B cell (primary cell): ENCODE results near the gene NKX6-2. TPM values are rescaled to one million over a fixed set of nuclear protein-coding genes. Genes with fewer than 3 reads are reported as not detected.

ENCODE experiments used
- ATAC-seq: fragments of 200-7000 bp; cut with Tn5 transposase; one replicate; pipeline ENCODE4 v1.10.0; 2021; ENCODE audit warnings: low read depth, mild to moderate bottlenecking, moderate number of reproducible peaks, moderate library complexity
- CTCF ChIA-PET: fragments of 350-600 bp; sonication (Branson Sonifier 250); formaldehyde crosslinking; loops from one replicate; lab custom pipeline; 2021; ENCODE audit warnings: antibody characterized with exemption, inconsistent platforms; lab: Charles Lee
- POLR2A ChIA-PET: fragments of 350-600 bp; sonication (Branson Sonifier 250); formaldehyde crosslinking; loops from one replicate; lab custom pipeline; 2021; ENCODE audit warnings: antibody characterized with exemption; lab: Charles Lee
- DNase-seq: peaks from one replicate; pipeline ENCODE4 v3.0.0; 2013
- H2AFZ ChIP-seq: 2 replicates; pipeline ENCODE4 v1.6.1; 2012; ENCODE audit warnings: mild to moderate bottlenecking, low read depth, low read length; ENCODE audit not compliant: insufficient read depth, poor library complexity, severe bottlenecking
- H3K27ac ChIP-seq, 2 donors: 1 replicate in 1 of 2; 2 replicates in 1 of 2; pipeline ENCODE4 v1.5.1; 2012 to 2013; ENCODE audit warnings: low read length in 2 of 2, mild to moderate bottlenecking in 2 of 2, moderate library complexity in 1 of 2
- H3K27me3 ChIP-seq, 4 experiments: fragments of 200-600 bp in 1 of 4; sonication (generic) in 1 of 4; replicated peaks in 1 of 4; 1 replicate in 2 of 4; 2 replicates in 2 of 4; pipeline versions ENCODE4 v1.6.1 to v1.7.0; 2013 to 2016; ENCODE audit warnings: low read length in 3 of 4, mild to moderate bottlenecking in 2 of 4, mixed read lengths in 1 of 4, moderate library complexity in 1 of 4; ENCODE audit not compliant: insufficient read depth in 4 of 4, control insufficient read depth in 3 of 4; ENCODE audit errors: control extremely low read depth in 1 of 4
- H3K36me3 ChIP-seq, 2 experiments: replicated peaks in 1 of 2; 1 replicate in 1 of 2; 2 replicates in 1 of 2; pipeline versions ENCODE4 v1.6.1 to v1.7.1; 2013; ENCODE audit warnings: low read length in 1 of 2; ENCODE audit not compliant: insufficient read depth in 2 of 2, control insufficient read depth in 1 of 2; ENCODE audit errors: control extremely low read depth in 1 of 2, extremely low read depth in 1 of 2
- H3K4me1 ChIP-seq, 2 donors: fragments of 200-600 bp in 1 of 2; sonication (generic) in 1 of 2; 1 replicate in 1 of 2; 2 replicates in 1 of 2; pipeline versions ENCODE4 v1.5.1 to v1.6.1; 2013 to 2017; ENCODE audit warnings: low read length in 2 of 2; ENCODE audit not compliant: control insufficient read depth in 2 of 2, insufficient read depth in 2 of 2
- H3K4me2 ChIP-seq: replicated peaks from 2 replicates; pipeline ENCODE3; 2012; ENCODE audit warnings: mild to moderate bottlenecking, low read depth, low read length; ENCODE audit not compliant: poor library complexity, severe bottlenecking
- H3K4me3 ChIP-seq, 5 experiments: fragments of 200-600 bp in 1 of 5; sonication (generic) in 1 of 5; 1 replicate in 3 of 5; 2 replicates in 2 of 5; pipeline versions ENCODE4 v1.5.1 to v1.7.0; 2011 to 2016; ENCODE audit warnings: low read length in 4 of 5, mild to moderate bottlenecking in 4 of 5, low read depth in 2 of 5, control low read depth in 1 of 5, moderate library complexity in 1 of 5; ENCODE audit not compliant: insufficient read depth in 1 of 5; ENCODE audit errors: control extremely low read depth in 1 of 5, extremely low read depth in 1 of 5
- H3K79me2 ChIP-seq: fragments of 200-600 bp; sonication (generic); one replicate; pipeline ENCODE4 v1.6.0; 2016; ENCODE audit warnings: low read length; ENCODE audit not compliant: control insufficient read depth, insufficient read depth
- H3K9ac ChIP-seq: fragments of 200-600 bp; sonication (generic); 2 replicates; pipeline ENCODE4 v1.6.1; 2017; ENCODE audit warnings: mild to moderate bottlenecking, low read length, moderate library complexity
- H3K9me3 ChIP-seq, 3 donors: one replicate each; pipeline versions ENCODE4 v1.6.1 to v1.7.1; 2013; ENCODE audit warnings: low read length in 2 of 3; ENCODE audit not compliant: control insufficient read depth in 2 of 3, insufficient read depth in 1 of 3; ENCODE audit errors: control extremely low read depth in 1 of 3
- H4K20me1 ChIP-seq: 2 replicates; pipeline ENCODE4 v1.6.0; 2012; ENCODE audit warnings: mild to moderate bottlenecking, low read length; ENCODE audit not compliant: insufficient read depth, control insufficient read depth, poor library complexity, severe bottlenecking
- H3K27ac Mint-ChIP-seq: one replicate; pipeline ENCODE4 v1.8.0; 2021; ENCODE audit warnings: mixed read lengths
- H3K27me3 Mint-ChIP-seq: one replicate; pipeline ENCODE4 v1.8.0; 2021; ENCODE audit warnings: mixed read lengths
- H3K4me1 Mint-ChIP-seq: one replicate; pipeline ENCODE4 v1.8.0; 2021; ENCODE audit warnings: mixed read lengths
- H3K4me3 Mint-ChIP-seq: one replicate; pipeline ENCODE4 v1.8.0; 2021; ENCODE audit warnings: mixed read lengths
- H3K9me3 Mint-ChIP-seq: one replicate; pipeline ENCODE4 v1.8.0; 2022; ENCODE audit warnings: mixed read lengths; ENCODE audit not compliant: insufficient read depth
- EZH2 ChIP-seq: IDR thresholded peaks from 2 replicates; pipeline ENCODE4 v1.6.1; 2012; ENCODE audit warnings: borderline replicate concordance, low read depth, mild to moderate bottlenecking, moderate library complexity, low read length; ENCODE audit not compliant: insufficient read depth, poor library complexity, severe bottlenecking
- WGBS: methylation state at CpG from one replicate; pipeline ENCODE4 v1.1.5; 2013; ENCODE audit warnings: missing lambda C conversion rate; ENCODE audit not compliant: insufficient coverage; 5-methylcytosine and 5-hydroxymethylcytosine counted together
- intact Hi-C: fragments of 100-400 bp; cut with micrococcal nuclease; formaldehyde crosslinking; loops from one replicate; pipeline ENCODE4 v1.10.0; 2022
- polyA plus RNA-seq: library from polyadenylated mRNA; depleted of rRNA; stranded (reverse); fragments of >200 nt; gene quantifications from 2 replicates; pipeline ENCODE4 v1.2.3, GENCODE V29; 2012
- total RNA-seq, 2 donors: library from RNA; stranded (reverse); fragments of 120-200 nt in 1 of 2; gene quantifications; 1 replicate in 1 of 2; 2 replicates in 1 of 2; pipeline versions ENCODE4 v1.2.3 to v1.2.4, GENCODE V29; 2013 to 2022
- TF ChIP-seq, protein P1 (sequence below): fragments of 200-600 bp; IDR thresholded peaks from one replicate; pipeline ENCODE4 v1.8.0; 2022; ENCODE audit warnings: antibody characterized with exemption, mild to moderate bottlenecking

Gene NKX6-2
- total and polyA plus RNA-seq, 2 donors (not counting 1 experiment from before 2014, with no cell fraction given) = not detected

DNA sequence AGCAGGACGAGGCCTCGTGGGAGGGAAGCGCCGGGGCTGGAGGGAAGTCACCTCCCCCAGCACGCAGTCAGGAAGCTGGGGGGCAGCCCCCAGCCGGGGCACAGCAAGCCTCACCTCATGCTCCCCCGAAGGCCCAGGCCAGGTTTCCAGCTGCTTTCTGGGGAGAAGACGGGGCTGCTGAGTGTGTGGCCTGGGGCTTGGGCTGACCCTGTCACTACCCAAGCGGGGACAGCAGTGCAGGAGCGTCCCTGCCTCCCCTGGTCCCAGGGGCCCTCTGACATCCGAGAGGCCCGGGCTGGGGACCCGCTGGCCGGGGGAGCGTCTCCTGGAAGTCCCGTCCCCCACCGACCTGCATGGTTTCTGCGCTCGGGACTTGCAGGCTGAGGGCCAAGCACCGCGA is 19.7 kb upstream of the NKX6-2 start:
- 48% methylated on average over 16 of the region's 21 CpGs for WGBS

DNA sequence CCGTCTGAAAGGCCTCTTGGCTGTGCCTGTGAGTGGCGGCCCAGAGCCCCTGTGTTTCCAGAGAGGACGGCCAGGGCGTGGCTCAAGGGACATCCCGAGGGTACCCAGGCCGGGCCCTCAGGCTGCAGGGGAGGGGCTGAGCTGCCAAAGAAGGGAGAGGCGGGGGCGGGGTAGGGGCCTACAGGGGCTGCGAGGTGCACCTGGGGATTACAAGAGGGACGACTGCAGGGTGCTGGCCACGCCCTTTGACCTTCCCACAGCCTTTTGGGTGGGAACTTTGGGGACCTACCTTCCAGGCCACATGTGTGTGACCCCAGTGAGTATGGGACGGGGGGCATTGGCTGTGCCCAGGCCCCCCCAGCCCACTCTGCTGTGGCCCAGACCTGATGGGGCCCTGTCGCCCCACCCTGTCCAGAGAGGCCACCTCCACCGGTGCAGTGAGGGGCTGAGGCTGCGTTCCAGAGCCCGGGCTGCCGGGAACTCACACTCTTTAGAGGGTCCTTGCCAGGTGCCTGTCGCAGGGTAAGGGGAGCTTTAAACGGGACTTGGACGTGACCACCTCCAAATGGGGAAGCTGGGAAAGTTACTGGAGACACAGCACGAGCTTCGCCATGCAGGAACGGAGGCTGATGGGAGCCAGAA is 19.0 kb upstream of the NKX6-2 start:
- Histone ChIP-seq H3K79me2 (no peaks in the 10 kb centered on the region), H2AFZ (no peak overlapping the region), H3K9ac (no peak overlapping the region), H3K4me2 (no peak overlapping the region), H3K9me3 (peaks cover 0 to 9% (median 3%) of the 10 kb centered on the region in 3 donors), H3K36me3 (no peaks in the 10 kb centered on the region), H3K27ac (no peak overlapping the region), H4K20me1 (no peaks in the 10 kb centered on the region), H3K27me3 (no peaks in the 10 kb centered on the region), H3K4me1 (no peaks in the 10 kb centered on the region), H3K4me3 (no peak overlapping the region)
- H3K27ac Mint-ChIP-seq = no peak overlapping the region
- WGBS = 83% methylated on average over 21 of the region's 23 CpGs
- H3K27me3 Mint-ChIP-seq = peaks cover 6% of the 10 kb centered on the region
- DNase-seq = no peak
- ChIA-PET CTCF (no interaction called here), POLR2A (no interaction called here)
- ATAC-seq = no peak
- H3K9me3 Mint-ChIP-seq = no peaks in the 10 kb centered on the region
- H3K4me3 Mint-ChIP-seq = no peak overlapping the region
- TF ChIP-seq EZH2 = no peak
- TF ChIP-seq, protein P1, sequence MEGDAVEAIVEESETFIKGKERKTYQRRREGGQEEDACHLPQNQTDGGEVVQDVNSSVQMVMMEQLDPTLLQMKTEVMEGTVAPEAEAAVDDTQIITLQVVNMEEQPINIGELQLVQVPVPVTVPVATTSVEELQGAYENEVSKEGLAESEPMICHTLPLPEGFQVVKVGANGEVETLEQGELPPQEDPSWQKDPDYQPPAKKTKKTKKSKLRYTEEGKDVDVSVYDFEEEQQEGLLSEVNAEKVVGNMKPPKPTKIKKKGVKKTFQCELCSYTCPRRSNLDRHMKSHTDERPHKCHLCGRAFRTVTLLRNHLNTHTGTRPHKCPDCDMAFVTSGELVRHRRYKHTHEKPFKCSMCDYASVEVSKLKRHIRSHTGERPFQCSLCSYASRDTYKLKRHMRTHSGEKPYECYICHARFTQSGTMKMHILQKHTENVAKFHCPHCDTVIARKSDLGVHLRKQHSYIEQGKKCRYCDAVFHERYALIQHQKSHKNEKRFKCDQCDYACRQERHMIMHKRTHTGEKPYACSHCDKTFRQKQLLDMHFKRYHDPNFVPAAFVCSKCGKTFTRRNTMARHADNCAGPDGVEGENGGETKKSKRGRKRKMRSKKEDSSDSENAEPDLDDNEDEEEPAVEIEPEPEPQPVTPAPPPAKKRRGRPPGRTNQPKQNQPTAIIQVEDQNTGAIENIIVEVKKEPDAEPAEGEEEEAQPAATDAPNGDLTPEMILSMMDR = no peak
- H3K4me1 Mint-ChIP-seq = no peaks in the 10 kb centered on the region
- intact Hi-C loops = no loop called here

More for the DNA sequence above, 19.7 kb upstream of the NKX6-2 start:
- Histone ChIP-seq H3K9me3 (peaks cover 0 to 9% (median 3%) of the 10 kb centered on the region in 3 donors), H3K4me3 (no peak overlapping the region), H3K27ac (no peak overlapping the region), H3K36me3 (no peaks in the 10 kb centered on the region), H3K4me2 (no peak overlapping the region), H3K4me1 (no peaks in the 10 kb centered on the region), H4K20me1 (no peaks in the 10 kb centered on the region), H2AFZ (no peak overlapping the region), H3K9ac (no peak overlapping the region), H3K79me2 (no peaks in the 10 kb centered on the region), H3K27me3 (no peaks in the 10 kb centered on the region)
- intact Hi-C loops = no loop called here
- ChIA-PET CTCF (no interaction called here), POLR2A (no interaction called here)
- TF ChIP-seq, protein P1 = no peak
- no peak for TF ChIP-seq EZH2
- no peaks in the 10 kb centered on the region for H3K4me1 Mint-ChIP-seq
- no peaks in the 10 kb centered on the region for H3K9me3 Mint-ChIP-seq
- H3K4me3 Mint-ChIP-seq = no peak overlapping the region
- no peak for ATAC-seq
- peaks cover 6% of the 10 kb centered on the region for H3K27me3 Mint-ChIP-seq
- no peak for DNase-seq
- H3K27ac Mint-ChIP-seq = no peak overlapping the region
